HG03039 (cell line): Measurements from ENCODE around the gene TCTN1.

Experiments
- ATAC-seq: cut with Tn5 transposase; IDR thresholded peaks from one replicate; pipeline ENCODE4 v1.9.1; 2021; ENCODE audit warnings: mild to moderate bottlenecking, moderate library complexity; ENCODE audit not compliant: unreplicated experiment

Gene TCTN1

GRCh38 chr12:110676171-110676570 is 62.2 kb downstream of the TCTN1 start:
- ATAC-seq: no peak

- ATAC-seq: peak; percentile 63
Measured at GRCh38 chr12:110677206-110677911, 63.4 kb downstream of the TCTN1 start.

DNA sequence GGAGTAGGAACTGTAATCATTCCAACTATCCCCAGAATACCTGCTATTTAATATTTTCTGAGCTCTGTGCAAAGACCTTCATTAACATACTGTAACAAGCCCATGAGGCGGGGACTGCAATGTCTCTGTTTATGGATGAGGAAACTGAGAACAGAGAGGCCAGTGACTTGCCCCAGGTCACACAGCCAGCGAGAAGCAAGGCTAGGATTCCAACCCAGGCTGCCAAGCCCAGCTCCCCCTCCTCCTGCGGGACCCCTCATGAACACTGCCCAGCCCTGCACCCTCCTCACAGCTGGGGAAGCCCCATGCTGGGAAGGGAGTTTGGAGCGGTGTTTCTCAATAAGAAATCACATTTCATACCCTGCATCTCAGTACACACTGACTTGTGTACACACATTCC is 64.1 kb downstream of the TCTN1 start:
- no peak for ATAC-seq

DNA sequence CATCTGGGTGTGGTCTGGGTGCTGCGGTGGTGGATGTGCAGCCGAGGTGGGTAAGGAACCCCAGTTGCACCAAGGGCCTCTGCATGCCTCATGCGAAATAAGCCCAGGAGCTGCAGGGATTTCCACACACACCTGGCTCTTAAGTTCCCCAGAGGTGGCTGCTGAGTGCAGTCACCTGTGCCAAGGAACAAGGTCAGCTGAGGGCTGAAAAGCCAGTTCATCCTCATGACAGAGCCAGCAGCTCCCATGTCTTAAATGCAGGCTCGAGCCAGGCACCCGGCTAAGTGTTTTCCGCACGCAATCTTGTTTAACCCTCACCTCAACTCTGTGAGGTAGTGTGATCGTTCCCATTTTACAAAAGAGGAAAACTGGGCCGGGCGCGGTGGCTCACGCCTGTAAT is 65.3 kb downstream of the TCTN1 start:
- no peak for ATAC-seq

DNA sequence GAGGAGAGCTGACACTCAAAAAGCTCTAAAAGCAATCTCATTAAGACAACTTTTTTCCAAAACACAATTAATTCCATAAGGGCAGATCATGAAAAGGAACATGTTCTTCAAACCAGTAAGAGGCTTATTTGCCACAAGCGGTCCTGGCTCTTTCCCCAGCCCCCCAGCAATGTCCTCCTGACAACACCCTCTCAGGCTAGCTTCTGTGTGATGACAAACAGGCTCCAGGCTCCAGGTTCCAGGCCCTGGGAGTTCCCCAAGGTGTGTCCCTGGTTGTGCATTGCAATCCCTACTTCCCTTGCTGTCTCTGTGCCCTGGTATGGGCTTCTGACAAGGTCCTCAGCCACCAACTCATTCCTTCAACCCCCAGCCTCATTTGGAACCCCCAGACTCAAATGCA is 66.1 kb downstream of the TCTN1 start:
- no peak for ATAC-seq

GRCh38 chr12:110683888-110684287 is 70.0 kb downstream of the TCTN1 start:
- no peak for ATAC-seq

- no peak for ATAC-seq
Measured at GRCh38 chr12:110684312-110684836, 70.4 kb downstream of the TCTN1 start.

DNA sequence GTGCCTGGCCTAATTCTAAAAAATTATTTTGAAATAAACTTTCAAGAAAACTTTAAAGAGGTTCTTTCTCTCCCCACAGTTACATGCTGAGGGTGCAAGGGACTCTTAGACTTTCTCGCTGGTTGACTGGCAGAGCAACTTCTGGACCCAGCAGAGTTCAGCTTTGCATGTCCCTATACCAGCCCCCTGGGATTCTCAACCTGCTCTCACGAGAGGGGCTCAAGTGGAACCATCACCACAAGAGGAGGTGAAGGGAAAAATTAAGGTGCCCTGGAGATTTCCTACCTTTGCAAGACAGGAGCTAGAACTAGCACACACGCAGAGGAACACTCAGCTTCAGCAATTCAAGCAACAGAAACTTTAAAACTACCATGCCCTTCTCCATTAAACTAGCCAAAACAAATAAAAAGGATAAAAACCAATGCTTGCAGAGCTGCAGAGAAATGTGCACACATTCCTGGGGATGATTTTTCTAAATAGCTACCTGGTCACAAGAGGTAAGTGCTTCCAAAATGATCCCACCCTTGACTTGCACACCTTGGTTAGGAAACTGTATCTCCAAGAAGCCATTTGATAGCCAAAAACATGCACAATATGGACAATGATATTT is 72.5 kb downstream of the TCTN1 start:
- ATAC-seq: no peak

- ATAC-seq: no peak
Measured at GRCh38 chr12:110687396-110688169, 73.7 kb downstream of the TCTN1 start.

DNA sequence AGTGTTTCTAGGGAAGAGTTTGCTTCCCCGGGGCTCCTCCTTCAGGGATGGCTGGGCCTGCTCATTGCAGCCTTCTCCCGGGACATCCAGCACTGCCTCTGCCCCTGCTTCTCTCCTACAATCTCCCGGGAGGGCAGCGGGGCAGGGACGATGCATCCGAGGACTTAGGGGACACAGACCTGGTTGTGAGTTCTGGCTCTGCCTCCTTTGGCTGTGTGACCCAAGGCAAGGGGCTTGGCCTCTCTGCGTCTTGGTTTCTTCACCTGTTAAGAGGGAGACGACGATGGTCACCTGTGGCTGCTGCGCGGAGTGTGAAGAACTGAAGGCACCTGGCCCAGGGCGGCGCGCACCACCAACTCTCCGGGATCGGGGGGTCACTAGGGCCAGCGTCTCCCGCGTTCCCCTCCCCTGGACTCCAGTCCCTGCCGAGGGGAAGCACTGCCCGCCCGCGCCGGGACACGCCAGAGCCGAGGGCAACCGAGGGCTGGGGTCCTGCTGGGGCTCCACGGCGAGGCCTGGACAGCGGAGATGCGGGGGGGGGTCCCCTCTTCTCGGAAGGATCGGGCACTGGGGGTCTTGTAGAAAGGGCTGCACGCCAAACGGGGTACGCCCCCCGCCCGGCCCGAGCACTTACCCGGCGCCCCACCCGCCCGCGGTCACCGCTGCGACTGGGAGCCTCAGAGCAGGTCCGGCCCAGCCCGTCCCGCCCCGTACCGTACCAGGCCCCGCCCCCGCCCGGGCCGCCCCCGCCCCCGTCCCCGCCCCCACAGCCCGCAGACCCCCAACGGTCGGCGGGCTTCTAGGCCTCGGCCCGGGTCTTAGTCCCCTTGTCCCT is 74.7 kb downstream of the TCTN1 start, which contains the start of gene HVCN1:
Gene HVCN1, minus strand, starts transcription at position 670 of the 835 bp plus-strand sequence. CDS start 5,870 bp downstream, outside the sequence.
- peak; percentile 20 for ATAC-seq

DNA sequence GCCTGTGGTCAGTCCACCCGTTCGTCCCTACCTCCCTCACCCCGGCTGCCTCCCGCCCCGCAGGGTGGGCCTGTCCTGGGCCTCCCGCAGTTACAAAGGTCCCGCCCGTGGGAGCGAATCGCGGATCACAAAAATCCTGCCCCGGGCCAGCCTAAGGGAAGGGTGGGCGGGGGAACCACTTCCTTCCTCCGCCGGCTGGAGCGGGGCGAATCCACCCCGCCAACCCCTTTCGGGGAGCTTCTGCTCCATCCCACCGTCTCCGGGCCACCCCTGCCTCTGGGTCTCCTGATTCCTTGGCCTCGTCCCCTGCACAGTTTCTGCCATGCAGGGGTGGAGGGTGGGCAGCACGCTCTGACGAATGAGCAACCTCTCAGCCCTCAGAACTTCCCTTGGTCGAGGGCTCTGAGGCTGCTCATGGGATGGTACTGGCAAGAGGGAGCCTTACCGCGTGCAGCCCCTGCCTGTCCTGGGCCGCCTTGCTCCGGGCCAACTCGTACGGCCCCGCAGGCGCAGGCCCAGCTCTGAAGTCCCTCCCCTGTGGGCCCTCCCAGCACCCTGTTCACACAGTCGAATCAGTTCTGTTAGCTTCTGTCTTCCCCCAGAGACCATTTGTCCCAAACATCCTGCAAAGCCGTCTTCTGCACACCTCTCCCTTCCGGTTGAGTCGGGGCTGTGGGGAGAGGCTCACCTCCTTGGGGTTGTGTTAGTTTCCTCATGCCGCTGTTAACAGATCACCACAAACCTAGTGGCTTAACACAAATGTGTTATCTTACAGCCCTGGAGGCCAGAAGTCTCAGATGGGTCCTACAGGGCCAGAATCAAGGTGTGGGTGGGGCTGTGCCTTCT is 75.6 kb downstream of the TCTN1 start:
- ATAC-seq: peak; percentile 34

DNA sequence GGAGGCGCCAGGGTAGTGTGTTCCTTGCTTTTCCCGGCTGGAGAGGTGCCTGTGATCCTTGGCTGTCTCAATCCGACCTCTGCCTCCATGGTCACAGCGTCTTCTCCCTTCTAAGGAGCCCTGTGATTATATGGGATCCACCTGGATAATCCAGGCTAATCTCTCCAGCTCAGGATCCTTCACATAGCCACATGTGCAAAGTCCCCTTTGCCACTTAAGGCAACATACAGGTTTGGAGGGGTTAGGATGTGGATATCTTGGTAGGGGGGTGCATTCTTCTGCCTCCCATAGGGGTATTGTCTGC is 76.2 kb downstream of the TCTN1 start:
- ATAC-seq: no peak

DNA sequence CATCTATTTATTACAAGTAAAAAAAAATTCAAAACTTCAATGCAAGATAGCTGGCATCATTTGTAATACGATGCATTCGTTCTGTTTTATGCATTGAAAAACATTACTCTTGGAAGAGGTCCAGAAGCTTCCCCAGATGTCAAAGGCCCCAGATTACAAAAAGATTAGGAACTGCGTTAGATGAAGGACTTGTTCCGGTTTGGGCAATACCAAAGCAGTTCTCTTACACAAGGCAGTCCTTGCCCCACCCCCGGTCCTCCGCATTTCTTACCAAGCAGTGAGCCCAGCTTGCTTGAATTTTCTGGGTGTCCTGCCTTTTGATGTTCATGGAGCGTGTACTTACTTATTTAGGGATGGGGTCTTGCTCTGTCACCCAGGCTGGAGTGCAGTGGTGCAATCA is 79.8 kb downstream of the TCTN1 start:
- ATAC-seq: no peak

GRCh38 chr12:110694330-110694901 is 80.5 kb downstream of the TCTN1 start:
- ATAC-seq: no peak

DNA sequence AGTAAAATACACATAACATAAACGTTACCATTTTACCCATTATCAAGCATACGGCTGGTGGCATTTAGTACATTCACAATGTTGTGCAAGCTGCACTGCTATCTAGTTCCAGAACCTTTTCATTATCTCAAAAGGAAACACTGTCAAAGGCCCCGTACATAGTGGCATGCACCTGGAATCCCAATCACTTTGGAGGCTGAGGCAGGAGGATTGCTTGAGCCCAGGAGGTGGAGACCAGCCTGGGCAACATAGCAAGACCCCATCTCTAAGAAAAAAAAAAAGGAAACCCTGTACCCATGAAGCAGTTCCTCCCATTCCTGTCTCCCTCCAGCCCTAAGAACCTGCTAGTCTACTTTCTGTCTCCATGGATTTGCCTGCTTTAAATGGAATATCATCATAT is 82.4 kb downstream of the TCTN1 start:
- no peak for ATAC-seq

DNA sequence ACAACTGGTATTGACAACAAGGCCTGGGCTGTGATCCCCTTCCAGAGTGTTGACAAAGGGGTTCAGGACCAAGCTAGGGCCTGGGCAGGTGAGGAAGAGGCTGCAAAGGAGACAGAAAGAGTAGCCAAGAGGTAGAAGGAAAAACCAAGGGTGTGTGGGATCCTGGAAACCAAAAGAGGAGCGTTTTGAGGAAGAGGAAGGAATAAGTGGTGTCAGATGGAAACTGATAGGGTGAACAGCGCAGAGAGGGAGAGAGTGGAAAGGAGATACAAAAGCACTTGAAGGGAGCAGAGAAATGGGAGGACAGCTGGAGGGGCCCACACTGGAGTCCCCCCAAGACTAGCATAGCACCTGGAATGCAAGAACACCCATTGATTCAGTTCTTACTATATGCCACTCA is 83.3 kb downstream of the TCTN1 start:
- no peak for ATAC-seq

- ATAC-seq: no peak
Measured at GRCh38 chr12:110698171-110698902, 84.4 kb downstream of the TCTN1 start.
